A549 (cell line): ENCODE data around the gene GDF10. TPM values are rescaled to one million over a fixed set of nuclear protein-coding genes. Genes with fewer than 3 reads are reported as not detected.

Source experiments
- ATAC-seq, 2 experiments: fragments of 200-7000 bp in 1 of 2; fragments of >200 bp in 1 of 2; cut with Nextera tagmentation in 1 of 2; cut with Tn5 transposase in 1 of 2; 3 replicates each; pipeline versions ENCODE4 v1.8.0 to v1.9.1; 2018 to 2020; ENCODE audit warnings: mild to moderate bottlenecking in 1 of 2, moderate library complexity in 1 of 2
- CTCF ChIA-PET: fragments of 300-600 bp; sonication (Branson Sonifier 250); formaldehyde crosslinking; extraction: SDS; loops from one replicate; lab custom pipeline; 2021; ENCODE audit warnings: antibody characterized with exemption, inconsistent platforms; lab: Yijun Ruan, JAX
- POLR2A ChIA-PET: fragments of 350-600 bp; formaldehyde crosslinking; extraction: SDS; loops from one replicate; lab custom pipeline; 2021; ENCODE audit warnings: antibody characterized with exemption, inconsistent platforms; lab: Yijun Ruan, JAX
- DNase-seq, 2 experiments: peaks; one replicate each; pipeline versions ENCODE4 v3.0.0 to v3.0.0-alpha.2; 2011 to 2016; ENCODE audit warnings: low read depth in 1 of 2, low spot score in 1 of 2
- FAIRE-seq: peaks from 2 replicates; lab custom pipeline; 2011; peaks lifted over from hg19 to GRCh38; lab: Jason Lieb, UNC
- H3K27ac ChIP-seq, 2 experiments: fragments of >200 bp; sonication (Bioruptor Twin); formaldehyde crosslinking; 3 replicates each; pipeline ENCODE4 v1.5.1; 2016 to 2017
- H3K4me1 ChIP-seq: fragments of >200 bp; sonication (Bioruptor Twin); formaldehyde crosslinking; 3 replicates; pipeline ENCODE4 v1.6.1; 2016
- H3K4me2 ChIP-seq: fragments of >200 bp; sonication (Bioruptor Twin); formaldehyde crosslinking; 3 replicates; pipeline ENCODE4 v1.6.1; 2016
- H3K4me3 ChIP-seq: fragments of >200 bp; sonication (Bioruptor Twin); formaldehyde crosslinking; 3 replicates; pipeline ENCODE4 v1.5.1; 2016
- H3K9me3 ChIP-seq: fragments of >200 bp; sonication (Bioruptor Twin); formaldehyde crosslinking; 3 replicates; pipeline ENCODE4 v1.6.1; 2016
- CBX8 ChIP-seq: fragments of 200-600 bp; sonication (generic); IDR thresholded peaks from 2 replicates; pipeline ENCODE4 v1.6.1; 2016
- CEBPB ChIP-seq, 2 experiments: fragments of >200 bp in 1 of 2; sonication (Bioruptor Twin) in 1 of 2; formaldehyde crosslinking in 1 of 2; IDR thresholded peaks; 2 replicates each; pipeline ENCODE4 v1.6.1; 2012 to 2016
- CHD2 ChIP-seq: fragments of 150-350 bp; IDR thresholded peaks from 2 replicates; pipeline ENCODE4 v1.6.1; 2014; ENCODE audit warnings: low read length; ENCODE audit not compliant: partially characterized antibody
- CHD4 ChIP-seq: fragments of 200-600 bp; sonication (generic); IDR thresholded peaks from 2 replicates; pipeline ENCODE4 v1.6.1; 2016; ENCODE audit warnings: antibody characterized with exemption, mild to moderate bottlenecking, borderline replicate concordance
- EP300 ChIP-seq, 2 experiments: fragments of >200 bp; sonication (Bioruptor Twin); formaldehyde crosslinking; IDR thresholded peaks; 2 replicates in 1 of 2; 3 replicates in 1 of 2; pipeline ENCODE4 v1.6.1; 2016 to 2017
- FOSB ChIP-seq: fragments of 250-450 bp; sonication (Bioruptor Pico); IDR thresholded peaks from 2 replicates; pipeline ENCODE4 v1.5.0; 2020; ENCODE audit warnings: mild to moderate bottlenecking, moderate library complexity
- GATA3 ChIP-seq: IDR thresholded peaks from 2 replicates; pipeline ENCODE4 v1.6.1; 2012; ENCODE audit warnings: borderline replicate concordance
- HOXA7 ChIP-seq: fragments of 250-450 bp; sonication (Bioruptor Pico); IDR thresholded peaks from 2 replicates; pipeline ENCODE4 v1.5.0; 2020; ENCODE audit warnings: mild to moderate bottlenecking, moderate library complexity
- JUN ChIP-seq, 2 experiments: fragments of >200 bp; sonication (Bioruptor Twin); formaldehyde crosslinking; IDR thresholded peaks; 2 replicates in 1 of 2; 3 replicates in 1 of 2; pipeline ENCODE4 v1.6.1; 2016 to 2017
- JUNB ChIP-seq: fragments of >200 bp; sonication (Bioruptor Twin); formaldehyde crosslinking; IDR thresholded peaks from 2 replicates; pipeline ENCODE4 v1.6.1; 2016
- MAZ ChIP-seq: fragments of 150-350 bp; IDR thresholded peaks from 2 replicates; pipeline ENCODE4 v1.6.1; 2014; ENCODE audit warnings: antibody characterized with exemption, low read depth, low read length, borderline replicate concordance
- MYC ChIP-seq: IDR thresholded peaks from 2 replicates; pipeline ENCODE4 v1.6.1; 2012; ENCODE audit warnings: mild to moderate bottlenecking, inconsistent platforms, low read length, improper control_type of control experiment, borderline replicate concordance
- NR3C1 ChIP-seq: fragments of >200 bp; sonication (Bioruptor Twin); formaldehyde crosslinking; IDR thresholded peaks from 3 replicates; pipeline ENCODE4 v1.6.1; 2017
- POLR2A ChIP-seq: IDR thresholded peaks from 2 replicates; pipeline ENCODE4 v1.6.1; 2012; ENCODE audit warnings: mild to moderate bottlenecking, low read length
- RAD21 ChIP-seq, 2 experiments: fragments of >200 bp in 1 of 2; sonication (Bioruptor Twin) in 1 of 2; formaldehyde crosslinking in 1 of 2; IDR thresholded peaks in 1 of 2; conservative IDR thresholded peaks in 1 of 2; 2 replicates in 1 of 2; 3 replicates in 1 of 2; pipeline ENCODE4 v1.6.1; 2012 to 2018; ENCODE audit warnings: inconsistent platforms in 1 of 2
- RFX5 ChIP-seq: fragments of 450-650 bp; IDR thresholded peaks from 2 replicates; pipeline ENCODE4 v1.7.1; 2014; ENCODE audit warnings: antibody characterized with exemption, mild to moderate bottlenecking, moderate library complexity
- TP53 ChIP-seq: fragments of 250-450 bp; sonication (Bioruptor Pico); IDR thresholded peaks from 2 replicates; pipeline ENCODE4 v1.5.0; 2021; ENCODE audit warnings: mild to moderate bottlenecking, moderate library complexity
- ZFP36 ChIP-seq: fragments of 450-650 bp; IDR thresholded peaks from 2 replicates; pipeline ENCODE4 v1.6.1; 2014; ENCODE audit warnings: borderline replicate concordance; ENCODE audit not compliant: partially characterized antibody
- ZSCAN20 ChIP-seq: fragments of 250-450 bp; sonication (Bioruptor Pico); IDR thresholded peaks from 2 replicates; pipeline ENCODE4 v1.8.0; 2022; ENCODE audit warnings: mild to moderate bottlenecking, moderate library complexity
- WGBS: methylation state at CpG from one replicate; pipeline ENCODE4 v1.1.6; 2017; ENCODE audit errors: missing lambda C conversion rate; 5-methylcytosine and 5-hydroxymethylcytosine counted together
- polyA plus RNA-seq, 4 experiments: library from polyadenylated mRNA; depleted of rRNA in 3 of 4; stranded (reverse); fragments of >200 nt; fragmentation: RNase III in 1 of 4; extraction: RNeasy Plus Mini Kit Qiagen cat#74134 plus additional on column Dnase treatment in 1 of 4; gene quantifications; 2 replicates in 3 of 4; 3 replicates in 1 of 4; pipeline ENCODE4 v1.2.3, GENCODE V29; 2011 to 2017
- TF ChIP-seq, protein P1 (sequence below): fragments of 250-450 bp; sonication (Bioruptor Pico); IDR thresholded peaks from 2 replicates; pipeline ENCODE4 v1.5.0; 2021; ENCODE audit warnings: mild to moderate bottlenecking, moderate library complexity, borderline replicate concordance
- TF ChIP-seq, protein P2 (sequence below): fragments of 450-650 bp; IDR thresholded peaks from 2 replicates; pipeline ENCODE4 v1.6.1; 2014; ENCODE audit warnings: antibody characterized with exemption
- TF ChIP-seq, protein P3 (sequence below): fragments of 200-600 bp; sonication (generic); IDR thresholded peaks from 2 replicates; pipeline ENCODE4 v1.6.1; 2016; ENCODE audit warnings: antibody characterized with exemption, mild to moderate bottlenecking, moderate library complexity
- TF ChIP-seq, protein P4 (sequence below): IDR thresholded peaks from 2 replicates; pipeline ENCODE4 v1.6.1; 2012
- TF ChIP-seq, protein P5 (sequence below): IDR thresholded peaks from 2 replicates; pipeline ENCODE4 v1.6.1; 2012; ENCODE audit warnings: low read depth, borderline replicate concordance

Gene GDF10
- polyA plus RNA-seq, 2 of the 4 experiments (the other 2 are of a cell fraction), result 0.10 TPM; not detected in 1

DNA sequence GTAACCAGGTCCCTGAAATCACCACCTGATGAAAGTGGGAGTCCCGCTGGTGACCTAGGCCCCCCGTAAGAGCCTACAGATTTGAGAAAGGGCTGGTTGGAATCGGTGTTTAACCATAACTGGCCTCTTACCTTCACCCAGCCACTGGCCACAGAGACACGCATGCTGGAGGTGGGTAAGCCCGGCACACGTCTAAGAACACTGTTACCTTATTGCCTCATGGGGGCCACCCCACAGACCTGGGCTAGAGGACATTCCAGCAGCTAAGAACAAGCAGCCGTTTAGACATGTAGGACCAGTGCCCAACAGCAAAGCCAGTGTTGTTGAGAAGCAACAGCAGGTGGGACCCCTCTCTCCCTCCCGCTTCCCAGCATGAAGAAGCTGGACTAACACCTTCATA, 19.8 kb downstream of the GDF10 start:
- ChIA-PET CTCF (interaction anchor here (1.6 to 8.3 kb wide), 2 partner anchors 7 to 296 kb away, joined by 3 to 68 read pairs; no protein-coding TSS in a partner anchor), POLR2A (no interaction called here)
- WGBS, result 60% methylated on average over 7 of the region's 8 CpGs
- H3K4me2 ChIP-seq, result no peak overlapping the region
- no peak overlapping the region for H3K4me3 ChIP-seq
- no peak for FAIRE-seq
- no peak for ATAC-seq
- no peak overlapping the region for H3K27ac ChIP-seq
- TF ChIP-seq, protein P1, sequence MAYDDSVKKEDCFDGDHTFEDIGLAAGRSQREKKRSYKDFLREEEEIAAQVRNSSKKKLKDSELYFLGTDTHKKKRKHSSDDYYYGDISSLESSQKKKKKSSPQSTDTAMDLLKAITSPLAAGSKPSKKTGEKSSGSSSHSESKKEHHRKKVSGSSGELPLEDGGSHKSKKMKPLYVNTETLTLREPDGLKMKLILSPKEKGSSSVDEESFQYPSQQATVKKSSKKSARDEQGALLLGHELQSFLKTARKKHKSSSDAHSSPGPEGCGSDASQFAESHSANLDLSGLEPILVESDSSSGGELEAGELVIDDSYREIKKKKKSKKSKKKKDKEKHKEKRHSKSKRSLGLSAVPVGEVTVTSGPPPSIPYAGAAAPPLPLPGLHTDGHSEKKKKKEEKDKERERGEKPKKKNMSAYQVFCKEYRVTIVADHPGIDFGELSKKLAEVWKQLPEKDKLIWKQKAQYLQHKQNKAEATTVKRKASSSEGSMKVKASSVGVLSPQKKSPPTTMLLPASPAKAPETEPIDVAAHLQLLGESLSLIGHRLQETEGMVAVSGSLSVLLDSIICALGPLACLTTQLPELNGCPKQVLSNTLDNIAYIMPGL, result no peak
- TF ChIP-seq ZFP36 (no peak), CBX8 (no peak), CHD2 (no peak), JUNB (no peak), ZSCAN20 (CRISPR knock-in tag) (no peak), FOSB (CRISPR knock-in tag) (no peak), JUN (IDR thresholded peaks at IDR 0.05) (no peak), RAD21 (conservative IDR thresholded peaks at IDR 0.05 in 1 of 2, IDR thresholded peaks at IDR 0.05 in 1 of 2) (no peak), NR3C1 (no peak), GATA3 (no peak), MYC (no peak)
- TF ChIP-seq, protein P2, sequence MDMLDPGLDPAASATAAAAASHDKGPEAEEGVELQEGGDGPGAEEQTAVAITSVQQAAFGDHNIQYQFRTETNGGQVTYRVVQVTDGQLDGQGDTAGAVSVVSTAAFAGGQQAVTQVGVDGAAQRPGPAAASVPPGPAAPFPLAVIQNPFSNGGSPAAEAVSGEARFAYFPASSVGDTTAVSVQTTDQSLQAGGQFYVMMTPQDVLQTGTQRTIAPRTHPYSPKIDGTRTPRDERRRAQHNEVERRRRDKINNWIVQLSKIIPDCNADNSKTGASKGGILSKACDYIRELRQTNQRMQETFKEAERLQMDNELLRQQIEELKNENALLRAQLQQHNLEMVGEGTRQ, result no peak
- TF ChIP-seq, protein P3, sequence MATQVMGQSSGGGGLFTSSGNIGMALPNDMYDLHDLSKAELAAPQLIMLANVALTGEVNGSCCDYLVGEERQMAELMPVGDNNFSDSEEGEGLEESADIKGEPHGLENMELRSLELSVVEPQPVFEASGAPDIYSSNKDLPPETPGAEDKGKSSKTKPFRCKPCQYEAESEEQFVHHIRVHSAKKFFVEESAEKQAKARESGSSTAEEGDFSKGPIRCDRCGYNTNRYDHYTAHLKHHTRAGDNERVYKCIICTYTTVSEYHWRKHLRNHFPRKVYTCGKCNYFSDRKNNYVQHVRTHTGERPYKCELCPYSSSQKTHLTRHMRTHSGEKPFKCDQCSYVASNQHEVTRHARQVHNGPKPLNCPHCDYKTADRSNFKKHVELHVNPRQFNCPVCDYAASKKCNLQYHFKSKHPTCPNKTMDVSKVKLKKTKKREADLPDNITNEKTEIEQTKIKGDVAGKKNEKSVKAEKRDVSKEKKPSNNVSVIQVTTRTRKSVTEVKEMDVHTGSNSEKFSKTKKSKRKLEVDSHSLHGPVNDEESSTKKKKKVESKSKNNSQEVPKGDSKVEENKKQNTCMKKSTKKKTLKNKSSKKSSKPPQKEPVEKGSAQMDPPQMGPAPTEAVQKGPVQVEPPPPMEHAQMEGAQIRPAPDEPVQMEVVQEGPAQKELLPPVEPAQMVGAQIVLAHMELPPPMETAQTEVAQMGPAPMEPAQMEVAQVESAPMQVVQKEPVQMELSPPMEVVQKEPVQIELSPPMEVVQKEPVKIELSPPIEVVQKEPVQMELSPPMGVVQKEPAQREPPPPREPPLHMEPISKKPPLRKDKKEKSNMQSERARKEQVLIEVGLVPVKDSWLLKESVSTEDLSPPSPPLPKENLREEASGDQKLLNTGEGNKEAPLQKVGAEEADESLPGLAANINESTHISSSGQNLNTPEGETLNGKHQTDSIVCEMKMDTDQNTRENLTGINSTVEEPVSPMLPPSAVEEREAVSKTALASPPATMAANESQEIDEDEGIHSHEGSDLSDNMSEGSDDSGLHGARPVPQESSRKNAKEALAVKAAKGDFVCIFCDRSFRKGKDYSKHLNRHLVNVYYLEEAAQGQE, result no peak
- H3K9me3 ChIP-seq, result no peaks in the 10 kb centered on the region
- no peaks in the 10 kb centered on the region for H3K4me1 ChIP-seq
- no peak for DNase-seq

DNA sequence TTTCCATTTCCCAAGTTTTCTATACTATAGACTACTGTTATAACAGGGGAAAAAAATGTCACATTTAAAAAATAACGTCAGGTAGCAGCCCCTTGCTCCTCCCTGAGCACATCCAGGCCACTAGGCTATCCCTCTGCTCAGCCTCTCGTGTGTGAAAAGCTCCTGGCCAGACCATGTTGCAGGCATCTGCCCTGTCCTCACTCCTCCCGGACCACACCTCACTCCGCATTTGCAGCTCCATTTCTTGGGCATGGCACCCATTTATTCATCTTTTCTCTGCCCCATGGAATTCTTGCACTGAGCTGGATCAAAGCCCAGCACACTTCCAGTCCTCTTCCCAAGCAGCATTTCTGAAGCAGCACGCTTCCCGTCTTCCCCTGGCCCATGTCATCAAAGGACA, 20.8 kb downstream of the GDF10 start:
- TF ChIP-seq, protein P4, sequence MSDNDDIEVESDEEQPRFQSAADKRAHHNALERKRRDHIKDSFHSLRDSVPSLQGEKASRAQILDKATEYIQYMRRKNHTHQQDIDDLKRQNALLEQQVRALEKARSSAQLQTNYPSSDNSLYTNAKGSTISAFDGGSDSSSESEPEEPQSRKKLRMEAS, result no peak
- no peak for TF ChIP-seq FOSB (CRISPR knock-in tag)

DNA sequence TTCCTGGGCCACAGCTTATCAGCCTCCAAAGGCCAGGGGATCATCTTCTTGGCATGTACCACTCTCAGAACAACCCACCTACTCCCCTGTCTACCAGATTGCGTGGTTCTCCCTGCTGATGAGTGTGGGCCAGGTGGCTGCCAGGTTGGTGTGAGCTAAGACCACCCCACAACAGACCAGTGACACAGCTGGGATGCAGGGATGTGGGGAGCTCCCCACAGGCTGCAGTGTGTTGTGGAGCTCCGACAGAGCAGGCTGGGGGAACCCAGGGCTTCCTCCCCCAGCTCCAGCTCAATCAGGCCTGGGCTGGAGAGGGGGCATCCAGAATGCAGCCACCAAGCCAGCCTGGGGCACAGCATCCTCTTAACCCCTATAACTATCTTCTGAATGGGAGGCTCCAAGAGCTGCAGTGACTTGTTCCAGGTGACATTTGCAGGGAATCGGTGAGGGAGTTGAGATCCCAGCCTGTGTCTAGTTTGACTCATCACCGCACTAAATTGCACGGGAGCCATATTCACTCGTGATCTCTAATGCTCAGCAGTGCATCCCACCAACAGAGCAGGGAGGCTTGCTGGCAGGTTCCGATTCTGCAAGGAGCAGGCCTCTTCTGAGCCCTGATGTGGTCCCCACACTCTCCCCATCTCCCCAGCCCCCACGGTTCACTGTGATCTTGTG, 21.7 kb downstream of the GDF10 start:
- H3K27ac ChIP-seq, result no peak overlapping the region
- H3K4me2 ChIP-seq, result no peak overlapping the region
- H3K4me3 ChIP-seq, result no peak overlapping the region
- ATAC-seq (no peak), DNase-seq (no peak), FAIRE-seq (no peak)
- ChIA-PET POLR2A (no interaction called here), CTCF (interaction anchor here (1.2 to 8.3 kb wide), 3 partner anchors 9 to 329 kb away, joined by 3 to 68 read pairs (median 4); no protein-coding TSS in a partner anchor)
- H3K9me3 ChIP-seq, result no peaks in the 10 kb centered on the region
- TF ChIP-seq RAD21 (conservative IDR thresholded peaks at IDR 0.05 in 1 of 2, IDR thresholded peaks at IDR 0.05 in 1 of 2) (no peak), RFX5 (no peak), CHD4 (no peak), FOSB (CRISPR knock-in tag) (no peak), GATA3 (no peak), EP300 (IDR thresholded peaks at IDR 0.05) (no peak), ZFP36 (no peak), HOXA7 (CRISPR knock-in tag) (no peak), TP53 (CRISPR knock-in tag) (no peak), MAZ (no peak), JUNB (no peak), CEBPB (IDR thresholded peaks at IDR 0.05) (no peak), POLR2A (no peak)
- TF ChIP-seq, protein P2, result no peak
- TF ChIP-seq, protein P5, sequence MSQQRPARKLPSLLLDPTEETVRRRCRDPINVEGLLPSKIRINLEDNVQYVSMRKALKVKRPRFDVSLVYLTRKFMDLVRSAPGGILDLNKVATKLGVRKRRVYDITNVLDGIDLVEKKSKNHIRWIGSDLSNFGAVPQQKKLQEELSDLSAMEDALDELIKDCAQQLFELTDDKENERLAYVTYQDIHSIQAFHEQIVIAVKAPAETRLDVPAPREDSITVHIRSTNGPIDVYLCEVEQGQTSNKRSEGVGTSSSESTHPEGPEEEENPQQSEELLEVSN, result no peak
- H3K4me1 ChIP-seq, result no peaks in the 10 kb centered on the region
- WGBS, result 51% methylated on average over 8 of the region's 8 CpGs

More for the DNA sequence above, 20.8 kb downstream of the GDF10 start:
- ATAC-seq, result no peak
- 36% methylated on average over 6 of the region's 6 CpGs for WGBS
- POLR2A ChIA-PET, result no interaction called here
- no peaks in the 10 kb centered on the region for H3K9me3 ChIP-seq
- CTCF ChIA-PET, result interaction anchor here (1.2 to 8.3 kb wide), 4 partner anchors 8 to 329 kb away, joined by 3 to 68 read pairs (median 4); no protein-coding TSS in a partner anchor
- H3K4me1 ChIP-seq, result no peaks in the 10 kb centered on the region
- no peak overlapping the region for H3K27ac ChIP-seq
- FAIRE-seq, result no peak
- no peak overlapping the region for H3K4me2 ChIP-seq
- DNase-seq, result no peak
- H3K4me3 ChIP-seq, result no peak overlapping the region
